IMR-90 (cell line): ENCODE data around the gene LHFPL3. TPM values are rescaled to one million over a fixed set of nuclear protein-coding genes. Genes with fewer than 3 reads are reported as not detected.

Experiments used
- ATAC-seq: fragments of 200-7000 bp; cut with Tn5 transposase; 2 replicates; pipeline ENCODE4 v1.9.1; 2020; ENCODE audit warnings: low read depth, mild to moderate bottlenecking, moderate library complexity
- BruUV-seq: library from RNA; stranded (reverse); fragments of 400-500 nt; replicated peaks from 2 replicates; lab custom pipeline; 2021; lab: Mats Ljungman, UMichigan
- CTCF ChIA-PET: fragments of 300-600 bp; formaldehyde crosslinking; extraction: SDS; loops from one replicate; lab custom pipeline; 2021; ENCODE audit warnings: antibody characterized with exemption; lab: Yijun Ruan, JAX
- POLR2A ChIA-PET: fragments of 300-600 bp; sonication (Branson Sonifier 250); formaldehyde crosslinking; loops from one replicate; lab custom pipeline; 2022; ENCODE audit warnings: antibody characterized with exemption; ENCODE audit not compliant: unreplicated experiment; lab: Charles Lee
- DNase-seq: peaks from one replicate; pipeline ENCODE4 v3.0.0; 2013
- H2AFZ ChIP-seq: replicated peaks from 2 replicates; pipeline ENCODE3; 2013; ENCODE audit warnings: low read length, mild to moderate bottlenecking; ENCODE audit not compliant: poor library complexity
- H2AK5ac ChIP-seq: 2 replicates; pipeline ENCODE4 v1.6.1; 2013; ENCODE audit warnings: low read depth, low read length, inconsistent platforms
- H2AK9ac ChIP-seq: replicated peaks from 2 replicates; pipeline ENCODE3; 2013; ENCODE audit warnings: mild to moderate bottlenecking, low read depth, low read length, moderate library complexity; ENCODE audit not compliant: poor library complexity
- H2BK120ac ChIP-seq: 2 replicates; pipeline ENCODE4 v1.6.1; 2013; ENCODE audit warnings: low read depth, low read length, inconsistent platforms
- H2BK15ac ChIP-seq: 3 replicates; pipeline ENCODE4 v1.6.1; 2013; ENCODE audit warnings: low read depth, low read length, inconsistent platforms
- H2BK20ac ChIP-seq: 2 replicates; pipeline ENCODE4 v1.6.1; 2013; ENCODE audit warnings: low read depth, mild to moderate bottlenecking, inconsistent platforms, low read length, moderate library complexity
- H2BK5ac ChIP-seq: 2 replicates; pipeline ENCODE4 v1.6.1; 2013; ENCODE audit warnings: mild to moderate bottlenecking, low read depth, low read length, inconsistent platforms; ENCODE audit not compliant: poor library complexity, severe bottlenecking
- H3K14ac ChIP-seq: replicated peaks from 2 replicates; pipeline ENCODE4 v1.6.1; 2013; ENCODE audit warnings: low read depth, low read length, inconsistent platforms
- H3K18ac ChIP-seq: 2 replicates; pipeline ENCODE4 v1.6.1; 2013; ENCODE audit warnings: low read depth, low read length, control low read depth
- H3K23ac ChIP-seq: 2 replicates; pipeline ENCODE4 v1.6.1; 2013; ENCODE audit warnings: low read depth, low read length, inconsistent platforms
- H3K27ac ChIP-seq: 2 replicates; pipeline ENCODE4 v1.5.1; 2013; ENCODE audit warnings: mild to moderate bottlenecking, control low read depth, low read length; ENCODE audit not compliant: insufficient read depth
- H3K27me3 ChIP-seq: 2 replicates; pipeline ENCODE4 v1.6.1; 2013; ENCODE audit warnings: low read length; ENCODE audit not compliant: control insufficient read depth, insufficient read depth
- H3K36me3 ChIP-seq: 2 replicates; pipeline ENCODE4 v1.6.1; 2013; ENCODE audit warnings: low read length, mixed read lengths; ENCODE audit not compliant: control insufficient read depth, insufficient read depth
- H3K4ac ChIP-seq: 2 replicates; pipeline ENCODE4 v1.6.1; 2013; ENCODE audit warnings: low read depth, low read length, inconsistent platforms
- H3K4me1 ChIP-seq: 2 replicates; pipeline ENCODE4 v1.6.1; 2013; ENCODE audit warnings: low read length, mixed read lengths; ENCODE audit not compliant: control insufficient read depth, insufficient read depth
- H3K4me2 ChIP-seq: 2 replicates; pipeline ENCODE4 v1.6.1; 2013; ENCODE audit warnings: low read depth, mild to moderate bottlenecking, control low read depth, low read length, moderate library complexity
- H3K4me3 ChIP-seq: 2 replicates; pipeline ENCODE4 v1.5.1; 2013; ENCODE audit warnings: low read depth, mild to moderate bottlenecking, control low read depth, low read length, moderate library complexity; ENCODE audit not compliant: insufficient read depth
- H3K56ac ChIP-seq: 2 replicates; pipeline ENCODE4 v1.6.1; 2013; ENCODE audit warnings: low read length, inconsistent platforms; ENCODE audit not compliant: insufficient read depth; ENCODE audit errors: extremely low read depth
- H3K79me1 ChIP-seq, 2 experiments: 2 replicates each; pipeline ENCODE4 v1.6.1; 2013; ENCODE audit warnings: low read length in 2 of 2, inconsistent platforms in 1 of 2, low read depth in 1 of 2
- H3K9ac ChIP-seq: 2 replicates; pipeline ENCODE4 v1.6.1; 2013; ENCODE audit warnings: low read depth, low read length, control low read depth
- H3K9me1 ChIP-seq: 2 replicates; pipeline ENCODE4 v1.6.1; 2013; ENCODE audit warnings: low read length, inconsistent platforms; ENCODE audit not compliant: insufficient read depth
- H3K9me3 ChIP-seq: 2 replicates; pipeline ENCODE4 v1.6.1; 2013; ENCODE audit warnings: low read length; ENCODE audit not compliant: control insufficient read depth, insufficient read depth
- H4K20me1 ChIP-seq: 2 replicates; pipeline ENCODE4 v1.6.1; 2013; ENCODE audit warnings: low read length, inconsistent platforms; ENCODE audit not compliant: insufficient read depth
- H4K5ac ChIP-seq: 2 replicates; pipeline ENCODE4 v1.6.1; 2013; ENCODE audit warnings: mild to moderate bottlenecking, low read depth, low read length, control low read depth
- H4K8ac ChIP-seq, 2 experiments: 2 replicates each; pipeline ENCODE4 v1.6.1; 2013; ENCODE audit warnings: low read depth in 2 of 2, low read length in 2 of 2, control low read depth in 1 of 2, inconsistent platforms in 1 of 2
- H4K91ac ChIP-seq: 2 replicates; pipeline ENCODE4 v1.6.1; 2013; ENCODE audit warnings: low read depth, low read length, inconsistent platforms; ENCODE audit not compliant: insufficient read depth
- BHLHE40 ChIP-seq: fragments of 150-350 bp; IDR thresholded peaks from 2 replicates; pipeline ENCODE4 v1.6.1; 2016; ENCODE audit warnings: mild to moderate bottlenecking, low read depth, low read length
- CEBPB ChIP-seq: IDR thresholded peaks from 2 replicates; pipeline ENCODE4 v1.6.1; 2012; ENCODE audit warnings: low read depth, low read length, improper control_type of control experiment
- CHD1 ChIP-seq: IDR thresholded peaks from 2 replicates; pipeline ENCODE4 v1.6.1; 2012; ENCODE audit warnings: low read depth, low read length, improper control_type of control experiment
- FOS ChIP-seq: fragments of 150-350 bp; IDR thresholded peaks from 2 replicates; pipeline ENCODE4 v1.6.1; 2016; ENCODE audit warnings: low read depth, low read length
- MAFK ChIP-seq: IDR thresholded peaks from 2 replicates; pipeline ENCODE4 v1.6.1; 2012; ENCODE audit warnings: low read depth, low read length, improper control_type of control experiment
- MAZ ChIP-seq: IDR thresholded peaks from 2 replicates; pipeline ENCODE4 v1.6.1; 2012; ENCODE audit warnings: low read depth, mild to moderate bottlenecking, low read length, improper control_type of control experiment, moderate library complexity, borderline replicate concordance
- MXI1 ChIP-seq: IDR thresholded peaks from 2 replicates; pipeline ENCODE4 v1.6.1; 2012; ENCODE audit warnings: low read depth, mild to moderate bottlenecking, low read length, moderate library complexity, borderline replicate concordance
- NFE2L2 ChIP-seq: fragments of 150-350 bp; IDR thresholded peaks from 2 replicates; pipeline ENCODE4 v1.6.1; 2016; ENCODE audit warnings: low read depth, mild to moderate bottlenecking, low read length
- POLR2A ChIP-seq: IDR thresholded peaks from 2 replicates; pipeline ENCODE4 v1.6.1; 2012; ENCODE audit warnings: mild to moderate bottlenecking, low read depth, low read length
- RAD21 ChIP-seq: IDR thresholded peaks from 2 replicates; pipeline ENCODE4 v1.6.1; 2012; ENCODE audit warnings: low read length, improper control_type of control experiment
- RCOR1 ChIP-seq: IDR thresholded peaks from 2 replicates; pipeline ENCODE4 v1.6.1; 2012; ENCODE audit warnings: mild to moderate bottlenecking, low read length, improper control_type of control experiment; ENCODE audit not compliant: insufficient replicate concordance
- RFX5 ChIP-seq: IDR thresholded peaks from 2 replicates; pipeline ENCODE4 v1.8.0; 2012; ENCODE audit warnings: low read depth, mild to moderate bottlenecking, low read length, moderate library complexity
- SMC3 ChIP-seq: fragments of 150-350 bp; IDR thresholded peaks from 2 replicates; pipeline ENCODE4 v1.6.1; 2016; ENCODE audit warnings: low read depth, mild to moderate bottlenecking, antibody characterized with exemption, low read length, moderate library complexity
- whole genome bisulfite sequencing, 2 experiments: methylation state at CpG; one replicate each; pipeline versions ENCODE4 v1.1.5 to v1.1.7; 2013; ENCODE audit warnings: missing lambda C conversion rate in 2 of 2; ENCODE audit not compliant: insufficient read length in 1 of 2; ENCODE audit errors: extremely low coverage in 2 of 2; 5-methylcytosine and 5-hydroxymethylcytosine counted together
- dilution Hi-C: fragments of 300-500 bp; cut with HindIII; formaldehyde crosslinking; loops from one replicate; pipeline ENCODE4 v1.14.3; 2018; ENCODE audit warnings: low sequenced_read_pairs; ENCODE audit not compliant: unreplicated experiment
- in situ Hi-C: fragments of 300-500 bp; cut with MboI; formaldehyde crosslinking; loops from 3 replicates; pipeline ENCODE4 v1.14.3; 2019; ENCODE audit warnings: low sequenced_read_pairs, inconsistent platforms, mixed read lengths
- intact Hi-C: fragments of 100-400 bp; cut with micrococcal nuclease; formaldehyde crosslinking; loops from 2 replicates; pipeline ENCODE4 v1.10.0; 2022
- polyA plus RNA-seq, 3 experiments: library from polyadenylated mRNA; depleted of rRNA; stranded (reverse); fragments of >200 nt; gene quantifications; 2 replicates each; pipeline ENCODE4 v1.2.3, GENCODE V29; 2012; ENCODE audit warnings: low replicate concordance in 1 of 3
- total RNA-seq: library from RNA; depleted of rRNA; stranded (reverse); fragments of >200 nt; gene quantifications from 2 replicates; pipeline ENCODE4 v1.2.3, GENCODE V29; 2012
- TF ChIP-seq, protein P1 (sequence below): conservative IDR thresholded peaks from 2 replicates; pipeline ENCODE4 v1.5.1; 2012; ENCODE audit warnings: mild to moderate bottlenecking, low read depth, low read length, improper control_type of control experiment
- TF ChIP-seq, protein P2 (sequence below): fragments of 150-350 bp; IDR thresholded peaks from 2 replicates; pipeline ENCODE4 v1.6.1; 2016; ENCODE audit warnings: low read depth, mild to moderate bottlenecking, low read length, moderate library complexity, borderline replicate concordance
- TF ChIP-seq, protein P3 (sequence below): fragments of 150-350 bp; IDR thresholded peaks from 2 replicates; pipeline ENCODE4 v1.6.1; 2017; ENCODE audit warnings: mild to moderate bottlenecking, antibody characterized with exemption, low read length, low read depth

The LHFPL3 gene
- total and polyA plus RNA-seq, 2 of the 4 experiments (the other 2 are of a cell fraction) = not detected

DNA sequence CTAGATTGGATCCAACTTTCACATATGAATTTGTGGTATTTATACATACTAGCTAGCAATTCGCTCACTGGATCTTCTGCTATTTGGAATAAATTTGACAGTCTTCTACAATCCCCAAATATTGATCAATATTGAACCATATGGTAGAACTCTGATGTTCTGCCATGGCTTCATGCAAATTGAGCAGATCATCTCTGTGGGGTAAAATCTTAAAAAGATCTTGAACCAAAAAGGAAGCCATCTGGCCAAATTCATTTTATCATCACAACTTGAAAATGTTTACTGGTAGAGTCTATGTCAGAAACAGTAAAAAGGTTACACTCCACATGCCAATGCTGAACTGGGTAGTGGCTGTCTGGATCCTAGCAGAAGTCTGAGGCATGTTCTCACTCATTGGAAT lies 80.0 kb downstream of the LHFPL3 start:
- no TSS peak for BruUV-seq

More for the DNA sequence above, 80.0 kb downstream of the LHFPL3 start:
- Histone ChIP-seq H2BK5ac (no peak overlapping the region), H2AK9ac (no peak overlapping the region), H3K79me1 (no peaks in the 10 kb centered on the region), H3K56ac (no peak overlapping the region), H2AK5ac (no peak overlapping the region), H3K18ac (no peak overlapping the region), H3K4me1 (no peaks in the 10 kb centered on the region), H2AFZ (no peak overlapping the region), H3K4me2 (no peak overlapping the region), H4K8ac (no peak overlapping the region), H3K23ac (no peak overlapping the region), H3K27ac (no peak overlapping the region), H3K27me3 (no peaks in the 10 kb centered on the region), H3K9me1 (no peaks in the 10 kb centered on the region), H2BK120ac (no peak overlapping the region), H2BK20ac (no peak overlapping the region), H2BK15ac (no peak overlapping the region), H3K14ac (no peak overlapping the region), H4K91ac (no peak overlapping the region), H3K9me3 (peaks cover 2% of the 10 kb centered on the region; the same call in 1 of the 2 replicates), H3K4me3 (no peak overlapping the region), H3K36me3 (no peaks in the 10 kb centered on the region), H4K20me1 (no peaks in the 10 kb centered on the region), H3K4ac (no peak overlapping the region), H4K5ac (no peak overlapping the region), H3K9ac (no peak overlapping the region)
- POLR2A ChIA-PET = no interaction called here
- TF ChIP-seq, protein P1, sequence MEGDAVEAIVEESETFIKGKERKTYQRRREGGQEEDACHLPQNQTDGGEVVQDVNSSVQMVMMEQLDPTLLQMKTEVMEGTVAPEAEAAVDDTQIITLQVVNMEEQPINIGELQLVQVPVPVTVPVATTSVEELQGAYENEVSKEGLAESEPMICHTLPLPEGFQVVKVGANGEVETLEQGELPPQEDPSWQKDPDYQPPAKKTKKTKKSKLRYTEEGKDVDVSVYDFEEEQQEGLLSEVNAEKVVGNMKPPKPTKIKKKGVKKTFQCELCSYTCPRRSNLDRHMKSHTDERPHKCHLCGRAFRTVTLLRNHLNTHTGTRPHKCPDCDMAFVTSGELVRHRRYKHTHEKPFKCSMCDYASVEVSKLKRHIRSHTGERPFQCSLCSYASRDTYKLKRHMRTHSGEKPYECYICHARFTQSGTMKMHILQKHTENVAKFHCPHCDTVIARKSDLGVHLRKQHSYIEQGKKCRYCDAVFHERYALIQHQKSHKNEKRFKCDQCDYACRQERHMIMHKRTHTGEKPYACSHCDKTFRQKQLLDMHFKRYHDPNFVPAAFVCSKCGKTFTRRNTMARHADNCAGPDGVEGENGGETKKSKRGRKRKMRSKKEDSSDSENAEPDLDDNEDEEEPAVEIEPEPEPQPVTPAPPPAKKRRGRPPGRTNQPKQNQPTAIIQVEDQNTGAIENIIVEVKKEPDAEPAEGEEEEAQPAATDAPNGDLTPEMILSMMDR = no peak
- TF ChIP-seq MXI1 = no peak
- no peak for TF ChIP-seq MAFK
- TF ChIP-seq RCOR1 = no peak
- TF ChIP-seq RAD21 = no peak
- no peak for TF ChIP-seq RFX5
- TF ChIP-seq CEBPB = no peak
- no peak for TF ChIP-seq BHLHE40
- TF ChIP-seq MAZ = no peak
- TF ChIP-seq, protein P2, sequence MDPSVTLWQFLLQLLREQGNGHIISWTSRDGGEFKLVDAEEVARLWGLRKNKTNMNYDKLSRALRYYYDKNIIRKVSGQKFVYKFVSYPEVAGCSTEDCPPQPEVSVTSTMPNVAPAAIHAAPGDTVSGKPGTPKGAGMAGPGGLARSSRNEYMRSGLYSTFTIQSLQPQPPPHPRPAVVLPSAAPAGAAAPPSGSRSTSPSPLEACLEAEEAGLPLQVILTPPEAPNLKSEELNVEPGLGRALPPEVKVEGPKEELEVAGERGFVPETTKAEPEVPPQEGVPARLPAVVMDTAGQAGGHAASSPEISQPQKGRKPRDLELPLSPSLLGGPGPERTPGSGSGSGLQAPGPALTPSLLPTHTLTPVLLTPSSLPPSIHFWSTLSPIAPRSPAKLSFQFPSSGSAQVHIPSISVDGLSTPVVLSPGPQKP = no peak
- TF ChIP-seq FOS = no peak
- TF ChIP-seq, protein P3, sequence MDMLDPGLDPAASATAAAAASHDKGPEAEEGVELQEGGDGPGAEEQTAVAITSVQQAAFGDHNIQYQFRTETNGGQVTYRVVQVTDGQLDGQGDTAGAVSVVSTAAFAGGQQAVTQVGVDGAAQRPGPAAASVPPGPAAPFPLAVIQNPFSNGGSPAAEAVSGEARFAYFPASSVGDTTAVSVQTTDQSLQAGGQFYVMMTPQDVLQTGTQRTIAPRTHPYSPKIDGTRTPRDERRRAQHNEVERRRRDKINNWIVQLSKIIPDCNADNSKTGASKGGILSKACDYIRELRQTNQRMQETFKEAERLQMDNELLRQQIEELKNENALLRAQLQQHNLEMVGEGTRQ = no peak
- TF ChIP-seq SMC3 = no peak
- TF ChIP-seq NFE2L2 = no peak
- no peak for TF ChIP-seq CHD1
- no peak for TF ChIP-seq POLR2A
- no CpG with 5 or more reads among the region's 1 CpG for WGBS, 2 experiments
- dilution Hi-C loops (no loop called here), intact Hi-C loops (no loop called here), in situ Hi-C loops (no loop called here)
- CTCF ChIA-PET = no interaction called here
- DNase-seq (no peak), ATAC-seq (no peak)
